GM19240 (cell line): ENCODE results near the gene GRM7.

Experiments
- DNase-seq: peaks from one replicate; pipeline ENCODE4 v3.0.0; 2011; ENCODE audit warnings: low spot score; ENCODE audit not compliant: insufficient read length

Gene GRM7

GRCh38 chr3:7144697-7145308 is 283.9 kb downstream of the GRM7 start:
- no peak for DNase-seq

- no peak for DNase-seq
These were observed 285.6 kb downstream of the GRM7 start for GRCh38 chr3:7146529-7146928.

GRCh38 chr3:7158516-7158915 is 297.6 kb downstream of the GRM7 start:
- no peak for DNase-seq

GRCh38 chr3:7160689-7161088 is 299.8 kb downstream of the GRM7 start:
- no peak for DNase-seq

- no peak for DNase-seq
These were observed 305.5 kb downstream of the GRM7 start for GRCh38 chr3:7166460-7166859.

- DNase-seq, result no peak
These were observed 310.6 kb downstream of the GRM7 start for GRCh38 chr3:7171493-7171892.

GRCh38 chr3:7172996-7173395 is 312.1 kb downstream of the GRM7 start:
- DNase-seq, result no peak

- DNase-seq, result no peak
These were observed 327.6 kb downstream of the GRM7 start for GRCh38 chr3:7188551-7188950.

- no peak for DNase-seq
These were observed 329.2 kb downstream of the GRM7 start for GRCh38 chr3:7190095-7190494.

- DNase-seq, result no peak
These were observed 332.4 kb downstream of the GRM7 start for GRCh38 chr3:7193269-7193668.

GRCh38 chr3:7194071-7194835 is 333.3 kb downstream of the GRM7 start:
- no peak for DNase-seq

GRCh38 chr3:7195934-7196333 is 335.0 kb downstream of the GRM7 start:
- DNase-seq, result no peak

GRCh38 chr3:7201784-7202183 is 340.9 kb downstream of the GRM7 start:
- no peak for DNase-seq

GRCh38 chr3:7203969-7204847 is 343.3 kb downstream of the GRM7 start:
- no peak for DNase-seq

GRCh38 chr3:7204848-7205156 is 343.9 kb downstream of the GRM7 start:
- no peak for DNase-seq

GRCh38 chr3:7205535-7205934 is 344.6 kb downstream of the GRM7 start:
- DNase-seq, result no peak

- no peak for DNase-seq
These were observed 345.0 kb downstream of the GRM7 start for GRCh38 chr3:7205962-7206361.

GRCh38 chr3:7207125-7207524 is 346.2 kb downstream of the GRM7 start:
- DNase-seq, result no peak

GRCh38 chr3:7207928-7208327 is 347.0 kb downstream of the GRM7 start:
- no peak for DNase-seq

- no peak for DNase-seq
These were observed 348.2 kb downstream of the GRM7 start for GRCh38 chr3:7209098-7209497.

- DNase-seq, result no peak
These were observed 350.8 kb downstream of the GRM7 start for GRCh38 chr3:7211740-7212139.

- DNase-seq, result no peak
These were observed 354.8 kb downstream of the GRM7 start for GRCh38 chr3:7215706-7216105.
